HepG2 (cell line): ENCODE data around the gene CBX2. TPM values are rescaled to one million over a fixed set of nuclear protein-coding genes. Genes with fewer than 3 reads are reported as not detected.
A peak's percentile ranks its signal among the peaks of the same experiment; 100 is the strongest.

Source experiments
- CBX5 ChIP-seq: sonication (generic); formaldehyde crosslinking; IDR thresholded peaks from 2 replicates; pipeline ENCODE4 v1.4.0; 2020; ENCODE audit warnings: missing genetic modification reagents, borderline replicate concordance
- CENPBD1 ChIP-seq: sonication (generic); formaldehyde crosslinking; IDR thresholded peaks from 2 replicates; pipeline ENCODE4 v1.8.0; 2022; ENCODE audit warnings: missing genetic modification reagents, low read depth, mild to moderate bottlenecking, borderline replicate concordance
- HINFP ChIP-seq: sonication (generic); formaldehyde crosslinking; IDR thresholded peaks from 2 replicates; pipeline ENCODE4 v1.4.0; 2020; ENCODE audit warnings: low read depth, mild to moderate bottlenecking, missing genetic modification reagents
- IRX3 ChIP-seq: sonication (generic); formaldehyde crosslinking; IDR thresholded peaks from 2 replicates; pipeline ENCODE4 v1.8.1; 2023; ENCODE audit warnings: mild to moderate bottlenecking, low read depth, missing genetic modification reagents, borderline replicate concordance
- LCORL ChIP-seq, 2 experiments: fragments of 450-650 bp in 1 of 2; sonication (generic) in 1 of 2; formaldehyde crosslinking in 1 of 2; IDR thresholded peaks; 2 replicates each; pipeline versions ENCODE4 v1.5.0 to v1.6.1; 2017 to 2020; ENCODE audit warnings: antibody characterized with exemption in 1 of 2, missing genetic modification reagents in 1 of 2
- TFDP1 ChIP-seq: IDR thresholded peaks from 2 replicates; pipeline ENCODE4 v1.6.1; 2016; ENCODE audit warnings: missing compliant biosample characterization, missing genetic modification reagents, borderline replicate concordance
- U2AF1 ChIP-seq: fragments of 200-400 bp; formaldehyde crosslinking; optimal IDR thresholded peaks from 2 replicates; pipeline ENCODE3; 2017; ENCODE audit warnings: mild to moderate bottlenecking, low read depth, low read length
- UBTF ChIP-seq: sonication (generic); formaldehyde crosslinking; IDR thresholded peaks from 2 replicates; pipeline ENCODE4 v1.4.0; 2020; ENCODE audit warnings: mild to moderate bottlenecking, missing genetic modification reagents
- ZBTB46 ChIP-seq: sonication (generic); formaldehyde crosslinking; IDR thresholded peaks from 2 replicates; pipeline ENCODE4 v1.4.0; 2020; ENCODE audit warnings: mild to moderate bottlenecking, missing genetic modification reagents, borderline replicate concordance
- ZNF274 ChIP-seq: sonication (generic); formaldehyde crosslinking; IDR thresholded peaks from 2 replicates; pipeline ENCODE4 v1.5.1; 2020; ENCODE audit warnings: mild to moderate bottlenecking, missing genetic modification reagents
- ZNF350 ChIP-seq: sonication (generic); formaldehyde crosslinking; IDR thresholded peaks from 2 replicates; pipeline ENCODE4 v1.4.0; 2020; ENCODE audit warnings: mild to moderate bottlenecking, low read depth, missing genetic modification reagents, borderline replicate concordance
- ZNF414 ChIP-seq: sonication (generic); formaldehyde crosslinking; IDR thresholded peaks from 2 replicates; pipeline ENCODE4 v1.5.0; 2020; ENCODE audit warnings: missing genetic modification reagents
- ZNF709 ChIP-seq: sonication (generic); formaldehyde crosslinking; IDR thresholded peaks from 2 replicates; pipeline ENCODE4 v1.5.0; 2020; ENCODE audit warnings: mild to moderate bottlenecking, missing genetic modification reagents
- ZNF788 ChIP-seq: sonication (generic); formaldehyde crosslinking; IDR thresholded peaks from 2 replicates; pipeline ENCODE4 v1.5.0; 2020; ENCODE audit warnings: mild to moderate bottlenecking, missing genetic modification reagents, borderline replicate concordance
- ZSCAN5A ChIP-seq: sonication (generic); formaldehyde crosslinking; IDR thresholded peaks from 2 replicates; pipeline ENCODE4 v1.8.0; 2022; ENCODE audit warnings: mild to moderate bottlenecking, missing genetic modification reagents, borderline replicate concordance
- polyA plus RNA-seq, 8 experiments: library from polyadenylated mRNA; depleted of rRNA in 3 of 8; stranded (reverse) in 7 of 8; unstranded in 1 of 8; fragments of >200 nt; fragmentation: Illumina TruSeq in 4 of 8; extraction: Trizol in 4 of 8; gene quantifications; 2 replicates each; pipeline versions ENCODE4 v1.2.1 to v1.2.3, GENCODE V29; 2011 to 2016; ENCODE audit warnings: low read depth in 4 of 8, missing spikeins in 1 of 8, mixed read lengths in 1 of 8; ENCODE audit not compliant: insufficient read depth in 1 of 8
- total RNA-seq, 5 experiments: library from RNA; depleted of rRNA; stranded (reverse); fragments of >200 nt; fragmentation: Illumina TruSeq; extraction: Trizol; gene quantifications; 2 replicates each; pipeline ENCODE4 v1.2.3, GENCODE V29; 2016; ENCODE audit warnings: low read depth in 1 of 5

Gene CBX2
- total and polyA plus RNA-seq, 2 of the 13 experiments (the other 11 are each of a cell fraction or from before 2014, with no cell fraction given): 14.5 to 31.1 TPM

GRCh38 chr17:79831265-79832217 is 53.6 kb downstream of the CBX2 start (continued):
- peak; percentile 82; the same call in 1 of the 2 replicates for TF ChIP-seq ZBTB46 (CRISPR knock-in tag)
- peak; percentile 80; the same call in 1 of the 2 replicates for TF ChIP-seq ZNF788 (CRISPR knock-in tag)
- TF ChIP-seq CBX5 (CRISPR knock-in tag): peak; percentile 36; the same call in 1 of the 2 replicates
- TF ChIP-seq ZNF350 (CRISPR knock-in tag): no peak; the same call in none of the 2 replicates
- peak; percentile 90 for TF ChIP-seq ZNF414 (CRISPR knock-in tag)
- peak; percentile 44; the same call in 1 of the 2 replicates for TF ChIP-seq IRX3 (CRISPR knock-in tag)
- peak; percentile 72; the same call in 1 of the 2 replicates for TF ChIP-seq TFDP1 (CRISPR knock-in tag)
- TF ChIP-seq LCORL (IDR thresholded peaks at IDR 0.05): no peak
- peak; percentile 90 for TF ChIP-seq LCORL (CRISPR knock-in tag; IDR thresholded peaks at IDR 0.05)
- no peak for TF ChIP-seq CENPBD1 (CRISPR knock-in tag)
- TF ChIP-seq ZNF274: 0 out of 2 replicates have a peak, but pooled peaks have one; percentile 67
- 0 out of 2 replicates have a peak, but pooled peaks have one; percentile 26 for TF ChIP-seq HINFP (CRISPR knock-in tag)
- TF ChIP-seq UBTF: peak; percentile 80
- TF ChIP-seq ZSCAN5A: peak; percentile 89
- TF ChIP-seq ZNF709 (CRISPR knock-in tag): peak; percentile 14; the same call in 1 of the 2 replicates
- peak; percentile 73 for TF ChIP-seq U2AF1
